Neural cell (in vitro differentiated cells): ENCODE results near the gene NEDD4L.

Experiments used
- EP300 ChIP-seq: fragments of 450-650 bp; conservative IDR thresholded peaks from 2 replicates; pipeline ENCODE4 v1.6.1; 2014; ENCODE audit warnings: antibody characterized with exemption, mild to moderate bottlenecking, moderate library complexity; ENCODE audit not compliant: poor library complexity, severe bottlenecking
- POLR2AphosphoS5 ChIP-seq: IDR thresholded peaks from 2 replicates; pipeline ENCODE4 v1.6.1; 2012
- TF ChIP-seq, protein P1 (sequence below): fragments of 450-650 bp; IDR thresholded peaks from 2 replicates; pipeline ENCODE4 v1.5.1; 2014; ENCODE audit warnings: antibody characterized with exemption, mild to moderate bottlenecking, moderate library complexity; ENCODE audit not compliant: poor library complexity, severe bottlenecking

DNA sequence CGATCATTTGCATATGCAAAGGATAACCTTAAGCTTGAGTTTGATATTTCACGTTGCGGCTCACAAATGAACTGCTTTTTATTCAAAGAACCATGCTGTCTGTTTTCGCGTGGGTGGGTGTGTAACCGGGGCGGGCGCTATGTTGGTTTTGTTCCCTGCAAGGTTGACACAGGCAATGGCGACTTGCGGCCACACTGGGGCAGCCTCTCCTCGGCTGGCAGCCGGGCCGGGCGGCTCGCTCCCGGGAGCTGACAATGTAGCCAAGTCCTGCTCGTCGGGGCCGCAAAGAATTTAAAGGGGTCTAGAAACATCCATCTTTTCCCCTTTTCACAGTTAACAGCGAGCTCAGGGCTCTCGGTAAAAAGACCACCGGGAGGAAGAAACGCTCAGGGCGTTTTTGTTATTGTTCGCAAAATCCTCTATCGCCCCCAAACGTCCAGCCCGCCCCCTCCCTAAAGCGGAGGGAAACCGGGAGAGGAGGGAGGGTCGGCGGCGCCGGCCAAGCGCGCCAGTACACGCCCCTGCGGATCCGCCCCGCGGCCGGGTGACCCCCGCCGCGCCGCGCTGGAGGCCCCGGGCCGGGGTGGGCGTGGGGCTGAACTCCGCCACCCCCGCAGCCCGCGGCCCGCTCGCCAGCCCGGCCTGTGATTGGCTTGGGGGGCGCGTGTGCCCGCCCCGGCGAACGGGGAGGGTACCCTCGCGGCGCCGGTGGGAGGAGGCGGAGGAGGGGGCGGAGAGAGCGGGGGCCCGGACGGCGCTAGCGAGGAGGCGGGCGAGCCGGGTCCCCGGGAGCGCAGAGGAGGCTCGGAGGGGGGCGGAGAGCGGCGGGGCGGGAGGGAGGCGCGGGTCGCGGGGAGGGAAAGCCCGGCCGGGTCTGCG is at the start of gene NEDD4L:
- TF ChIP-seq, protein P1, sequence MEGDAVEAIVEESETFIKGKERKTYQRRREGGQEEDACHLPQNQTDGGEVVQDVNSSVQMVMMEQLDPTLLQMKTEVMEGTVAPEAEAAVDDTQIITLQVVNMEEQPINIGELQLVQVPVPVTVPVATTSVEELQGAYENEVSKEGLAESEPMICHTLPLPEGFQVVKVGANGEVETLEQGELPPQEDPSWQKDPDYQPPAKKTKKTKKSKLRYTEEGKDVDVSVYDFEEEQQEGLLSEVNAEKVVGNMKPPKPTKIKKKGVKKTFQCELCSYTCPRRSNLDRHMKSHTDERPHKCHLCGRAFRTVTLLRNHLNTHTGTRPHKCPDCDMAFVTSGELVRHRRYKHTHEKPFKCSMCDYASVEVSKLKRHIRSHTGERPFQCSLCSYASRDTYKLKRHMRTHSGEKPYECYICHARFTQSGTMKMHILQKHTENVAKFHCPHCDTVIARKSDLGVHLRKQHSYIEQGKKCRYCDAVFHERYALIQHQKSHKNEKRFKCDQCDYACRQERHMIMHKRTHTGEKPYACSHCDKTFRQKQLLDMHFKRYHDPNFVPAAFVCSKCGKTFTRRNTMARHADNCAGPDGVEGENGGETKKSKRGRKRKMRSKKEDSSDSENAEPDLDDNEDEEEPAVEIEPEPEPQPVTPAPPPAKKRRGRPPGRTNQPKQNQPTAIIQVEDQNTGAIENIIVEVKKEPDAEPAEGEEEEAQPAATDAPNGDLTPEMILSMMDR, result peak; percentile 91
- TF ChIP-seq POLR2AphosphoS5, result peak; percentile 81
- peak; percentile 49 for TF ChIP-seq EP300
